Activated naive CD4-positive, alpha-beta T cell treated with anti-CD3 and anti-CD28 coated beads, Interleukin-2, amount 50 U/mL, for 16 hours (primary cell): ENCODE data around the gene IKZF4.
"Not testable (repeated sequence)": the region's sequence is repeated elsewhere in the genome, so short reads cannot be mapped to it uniquely, and the experiment has no call there.

Experiments used
- DNase-seq: peaks from one replicate; pipeline ENCODE4 v3.0.0-alpha.2; 2020

IKZF4 gene

GRCh38 chr12:56020423-56021184 is at the start of gene IKZF4:
TSS of gene IKZF4 (plus strand) at chr12:56021043. CDS start at chr12:56021494, 451 bp downstream.
- DNase-seq: no peak

GRCh38 chr12:55972042-55972441 is 48.8 kb upstream of the IKZF4 start:
- no peak for DNase-seq

GRCh38 chr12:55972456-55972855 is 48.4 kb upstream of the IKZF4 start:
- no peak for DNase-seq

- no peak for DNase-seq
Observed at GRCh38 chr12:55972911-55973598, 47.8 kb upstream of the IKZF4 start.

GRCh38 chr12:55973599-55974307 is 47.1 kb upstream of the IKZF4 start, which contains the start of gene RAB5B:
TSS of gene RAB5B (plus strand) at chr12:55974078. CDS start at chr12:55986961, 12,883 bp downstream.
- peak; percentile 99 for DNase-seq

GRCh38 chr12:55974308-55974730 is 46.5 kb upstream of the IKZF4 start:
- DNase-seq: peak; percentile 26

GRCh38 chr12:55978393-55978792 is 42.5 kb upstream of the IKZF4 start:
- DNase-seq: no peak

- DNase-seq: no peak
Observed at GRCh38 chr12:55979069-55979468, 41.8 kb upstream of the IKZF4 start.

- not testable (repeated sequence) for DNase-seq
Observed at GRCh38 chr12:55981882-55982281, 39.0 kb upstream of the IKZF4 start.

GRCh38 chr12:55982319-55982936 is 38.4 kb upstream of the IKZF4 start:
- no peak for DNase-seq

GRCh38 chr12:55983232-55983842 is 37.5 kb upstream of the IKZF4 start:
- no peak for DNase-seq

- DNase-seq: no peak
Observed at GRCh38 chr12:55984861-55985260, 36.0 kb upstream of the IKZF4 start.

GRCh38 chr12:55985341-55985740 is 35.5 kb upstream of the IKZF4 start:
- no peak for DNase-seq

- not testable (repeated sequence) for DNase-seq
Observed at GRCh38 chr12:55985976-55986375, 34.9 kb upstream of the IKZF4 start.

- no peak for DNase-seq
Observed at GRCh38 chr12:55991110-55991509, 29.7 kb upstream of the IKZF4 start.

- no peak for DNase-seq
Observed at GRCh38 chr12:55993230-55993853, 27.5 kb upstream of the IKZF4 start.

- DNase-seq: no peak
Observed at GRCh38 chr12:55995366-55995765, 25.5 kb upstream of the IKZF4 start.

- peak; percentile 49 for DNase-seq
Observed at GRCh38 chr12:55996201-55996714, 24.6 kb upstream of the IKZF4 start.

GRCh38 chr12:55996715-55997534 is 23.9 kb upstream of the IKZF4 start, which contains the start of gene SUOX:
TSS of gene SUOX (plus strand) at chr12:55997276. CDS start at chr12:56002222, 4,946 bp downstream.
- no peak for DNase-seq

- no peak for DNase-seq
Observed at GRCh38 chr12:55997535-55997859, 23.3 kb upstream of the IKZF4 start.

- not testable (repeated sequence) for DNase-seq
Observed at GRCh38 chr12:55999522-55999921, 21.3 kb upstream of the IKZF4 start.
